Stimulated activated memory B cell treated with anti-CD40 and anti-IgM and Interleukin-4, amounts not matched to agents 10 μg/mL and 1 μg/mL and 100 μg/mL, for 72 hours (primary cell): ENCODE results near the gene SHISA6.

ENCODE experiments used
- ATAC-seq: fragments of 150-1000 bp; cut with Tn5 transposase; 2 replicates; pipeline ENCODE4 v1.10.0; 2021
- H3K27ac Mint-ChIP-seq: one replicate; pipeline ENCODE4 v1.8.0; 2022; ENCODE audit warnings: mild to moderate bottlenecking, mixed read lengths
- H3K27me3 Mint-ChIP-seq: one replicate; pipeline ENCODE4 v1.8.0; 2022; ENCODE audit warnings: mixed read lengths
- H3K36me3 Mint-ChIP-seq: one replicate; pipeline ENCODE4 v1.8.0; 2022; ENCODE audit warnings: mixed read lengths
- H3K4me1 Mint-ChIP-seq: one replicate; pipeline ENCODE4 v1.8.0; 2022; ENCODE audit warnings: mixed read lengths
- H3K4me3 Mint-ChIP-seq: one replicate; pipeline ENCODE4 v1.8.0; 2022; ENCODE audit warnings: mild to moderate bottlenecking, moderate library complexity, mixed read lengths
- H3K9me3 Mint-ChIP-seq: one replicate; pipeline ENCODE4 v1.8.0; 2022; ENCODE audit warnings: mixed read lengths

SHISA6 gene

GRCh38 chr17:11612956-11613355 is 371.9 kb downstream of the SHISA6 start:
- Mint-ChIP-seq H3K36me3 (no peaks in the 10 kb centered on the region), H3K27ac (no peak overlapping the region), H3K4me1 (no peaks in the 10 kb centered on the region), H3K9me3 (no peaks in the 10 kb centered on the region), H3K4me3 (no peak overlapping the region), H3K27me3 (no peaks in the 10 kb centered on the region)
- ATAC-seq, result no peak
